ENCODE results near the gene CLCF1.
A peak's percentile ranks its signal among the peaks of the same experiment; 100 is the strongest.

- TF ChIP-seq GABPA (IDR thresholded peaks at IDR 0.05; ENCODE audit: low read depth) = no peak
- no peak for TF ChIP-seq SMC3 (IDR thresholded peaks at IDR 0.05; ENCODE audit: low read depth, low read length)
- no peak for TF ChIP-seq CTCF (IDR thresholded peaks at IDR 0.05)
- no peak for TF ChIP-seq NRF1 (IDR thresholded peaks at IDR 0.05; ENCODE audit: low read depth, low read length)
- peak in 1 of 2 experiments; percentile 73; a peak in 1 of 4 replicates for TF ChIP-seq EP300 (IDR thresholded peaks at IDR 0.05; ENCODE audit: borderline replicate concordance in 1 of 2, low read depth in 1 of 2, low read length in 1 of 2)
Observed at GRCh38 chr11:67347964-67348749, 25.2 kb downstream of the CLCF1 start.
